CD4-positive, alpha-beta T cell treated with Interleukin-4 for 1 hour (primary cell): ENCODE data around the gene MPC1.
A peak's percentile ranks its signal among the peaks of the same experiment; 100 is the strongest.

Experiments used
- DNase-seq, 2 donors: peaks; one replicate each; pipeline ENCODE4 v3.0.0-alpha.2; 2020 to 2022

The MPC1 gene

DNA sequence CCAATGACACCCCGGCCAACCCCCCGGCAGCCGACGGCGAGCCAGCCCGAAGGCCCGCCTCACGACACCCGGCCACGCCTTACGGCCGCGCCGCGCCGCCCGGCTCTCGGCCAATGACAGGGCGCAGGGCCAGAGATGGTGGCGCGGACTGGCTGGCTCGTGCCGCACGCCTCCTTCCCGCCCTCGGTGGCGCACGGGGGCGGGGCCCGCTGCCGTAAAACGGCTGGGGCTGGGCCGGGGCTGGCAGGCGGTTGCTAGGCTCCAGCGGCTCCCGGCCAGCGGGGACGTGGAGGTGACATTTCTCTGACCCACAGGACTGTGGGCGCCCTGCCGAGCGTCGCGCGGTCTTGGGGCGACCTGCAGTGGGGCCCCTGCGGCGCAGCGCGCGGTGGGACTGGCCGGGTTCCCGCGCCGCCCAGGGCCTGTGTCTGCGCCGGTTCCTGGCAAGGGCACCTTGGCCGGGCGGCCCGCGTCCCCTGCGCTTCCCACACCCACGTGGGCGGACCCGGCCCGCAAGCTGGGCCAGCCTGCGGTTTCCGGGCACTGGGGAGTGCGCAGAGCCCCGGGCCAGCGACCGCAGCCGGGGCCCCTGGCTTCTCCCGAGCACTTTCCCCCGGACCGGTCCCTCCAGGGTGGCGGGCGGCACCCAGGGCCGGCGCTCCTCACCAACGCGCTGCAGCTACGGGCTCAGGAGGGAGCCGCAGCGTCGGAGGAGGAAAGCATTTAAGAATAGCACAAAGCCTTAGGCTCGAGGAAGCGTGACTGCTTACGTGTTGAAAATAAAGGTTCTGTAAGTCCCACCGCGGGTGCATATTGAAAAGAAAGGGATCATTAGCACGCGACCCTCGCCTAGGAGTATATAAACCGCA is at the start of gene MPC1:
Gene MPC1 (minus strand): TSS at position 8 of the 869 bp plus-strand sequence. CDS start 64 bp downstream, outside the sequence.
- DNase-seq, result peak; percentile 93 to 94

GRCh38 chr6:166430269-166430668 is 47.5 kb upstream of the MPC1 start:
- no peak for DNase-seq

- no peak for DNase-seq
Observed at GRCh38 chr6:166424431-166424830, 41.7 kb upstream of the MPC1 start.

DNA sequence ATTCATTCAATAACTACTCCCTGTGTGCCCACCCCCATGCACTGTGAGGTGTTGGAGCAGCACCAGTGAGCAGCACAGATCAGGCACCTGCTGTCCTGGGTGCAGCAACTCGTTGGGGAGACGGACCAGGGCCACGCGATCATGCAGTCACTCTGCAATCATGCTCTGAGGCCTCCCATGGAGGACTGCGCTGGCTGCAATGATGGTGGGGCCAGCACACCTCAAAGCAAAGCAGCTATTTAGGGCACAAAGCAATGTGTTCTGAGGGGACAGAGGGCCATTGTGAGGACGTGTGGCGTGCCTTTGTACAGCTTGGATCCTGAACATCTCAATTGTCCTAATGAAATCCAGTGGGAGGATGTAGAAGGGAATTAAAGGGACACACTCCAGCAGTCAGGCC is 41.0 kb upstream of the MPC1 start:
- DNase-seq, result no peak

GRCh38 chr6:166423051-166423745 is 40.5 kb upstream of the MPC1 start:
- DNase-seq, result no peak

DNA sequence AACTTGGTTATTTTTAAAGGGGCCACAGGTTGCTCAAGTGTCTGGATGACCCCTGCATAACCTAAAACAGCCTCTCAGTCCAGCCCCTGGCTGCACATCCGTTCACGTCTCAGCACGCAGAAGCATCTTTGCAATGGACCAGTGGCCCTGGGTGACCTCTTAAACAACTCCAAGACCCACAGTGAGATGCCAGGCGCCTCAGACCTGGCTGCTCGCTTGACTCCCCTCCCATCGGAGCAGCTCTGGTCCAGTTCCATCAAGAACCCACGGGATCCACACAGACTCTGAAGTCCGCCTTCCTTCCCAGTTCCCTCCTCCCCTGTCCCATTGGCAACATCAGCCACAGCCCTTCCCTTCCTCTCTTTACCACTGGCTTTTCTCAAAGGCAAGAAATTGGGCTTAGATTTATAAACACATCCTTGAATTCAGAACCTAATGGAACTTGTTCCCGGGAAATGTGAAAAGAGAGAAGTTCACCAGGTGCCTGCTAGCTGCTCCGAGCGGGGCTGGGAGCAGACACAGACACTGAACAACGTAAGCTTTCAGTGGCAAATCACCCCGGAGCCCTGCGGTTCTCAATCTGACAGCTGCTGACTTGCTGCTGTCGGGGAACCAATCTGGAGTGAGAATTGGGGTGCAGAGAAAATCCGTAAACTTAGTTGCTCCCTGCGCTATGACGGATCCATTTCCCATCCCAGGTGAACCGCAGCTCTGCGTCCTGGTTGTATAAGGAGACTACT is 39.6 kb upstream of the MPC1 start:
- DNase-seq, result no peak

DNA sequence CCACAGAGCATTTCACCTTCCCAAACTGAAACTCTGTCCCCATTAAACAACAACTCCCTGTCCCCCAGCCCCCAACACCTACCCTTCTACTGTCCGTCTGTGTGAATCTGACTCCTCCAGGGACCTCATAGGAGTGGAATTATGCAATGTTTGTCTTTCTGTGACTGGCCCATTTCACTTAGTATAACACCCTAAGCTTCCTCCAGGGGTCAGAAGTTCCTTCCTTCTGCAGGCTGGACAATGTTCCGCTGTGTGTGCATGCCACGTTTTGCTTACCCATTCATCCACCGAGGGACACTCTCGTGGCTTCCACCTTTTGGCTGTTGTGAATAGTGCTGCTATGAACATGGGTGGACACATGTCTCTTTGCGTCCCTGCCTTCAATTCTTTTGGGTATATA is 37.6 kb upstream of the MPC1 start:
- DNase-seq, result no peak

DNA sequence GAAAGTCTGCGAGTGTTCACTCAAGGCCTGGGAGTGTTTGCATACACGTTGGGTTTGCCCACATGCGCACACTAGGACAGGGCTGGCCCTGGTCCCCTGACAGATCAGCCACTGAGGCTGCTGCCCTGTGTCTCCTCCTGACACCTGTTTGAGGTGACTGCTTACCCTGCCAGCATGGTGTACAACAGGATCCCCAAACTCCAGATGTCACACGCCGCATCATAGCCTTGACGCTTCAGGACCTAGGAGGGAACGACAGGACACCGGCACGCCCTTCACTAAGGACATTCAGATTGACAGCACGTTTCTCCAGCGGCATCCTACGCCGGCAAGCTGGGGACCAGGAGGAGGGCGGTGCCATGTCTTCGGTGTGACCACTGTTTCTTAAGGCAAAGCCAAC is 37.0 kb upstream of the MPC1 start:
- no peak for DNase-seq

DNA sequence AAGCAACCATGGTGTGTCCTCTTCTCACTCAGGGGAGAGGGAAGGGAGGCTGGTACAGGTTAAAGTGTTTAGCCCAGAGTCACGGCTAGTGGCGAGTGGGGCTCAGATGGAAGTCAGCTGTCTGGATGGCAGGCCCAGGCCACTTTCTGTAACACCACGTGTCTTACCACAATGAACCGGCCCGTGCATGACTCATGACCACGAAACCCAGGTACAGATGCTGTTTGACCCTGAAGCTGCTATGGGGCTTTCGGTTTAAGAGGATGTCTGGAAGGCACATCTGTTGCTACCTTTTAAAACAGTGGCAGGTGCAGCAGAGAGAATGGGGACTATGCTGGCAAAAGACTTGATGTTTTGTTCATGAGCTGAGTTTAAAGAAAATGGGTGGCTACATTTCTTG is 36.5 kb upstream of the MPC1 start:
- peak; percentile 57 to 64 for DNase-seq

DNA sequence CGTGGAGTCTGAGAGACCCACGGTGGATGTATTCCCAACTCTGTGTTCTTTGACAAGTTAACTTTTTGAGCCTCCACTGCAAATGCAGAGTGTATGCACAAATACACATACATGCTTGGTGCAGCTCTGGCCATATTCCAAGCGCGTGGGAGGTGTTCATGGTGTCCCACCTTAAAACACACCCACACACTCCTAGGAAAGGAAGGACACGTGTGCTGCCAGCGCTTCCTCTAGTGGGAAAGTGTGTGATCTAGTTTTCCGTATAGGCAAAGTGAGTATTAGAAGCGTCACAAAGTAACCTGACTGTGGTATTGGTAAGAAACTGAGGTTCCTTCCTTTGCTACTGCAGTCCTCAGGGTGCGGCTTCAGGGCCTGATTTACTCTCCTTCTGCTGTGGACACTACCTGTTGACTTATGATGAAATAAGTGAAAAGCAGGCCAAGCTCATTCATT is 36.0 kb upstream of the MPC1 start:
- no peak for DNase-seq

- peak; percentile 50 to 79 for DNase-seq
Observed at GRCh38 chr6:166417285-166417691, 34.5 kb upstream of the MPC1 start.

DNA sequence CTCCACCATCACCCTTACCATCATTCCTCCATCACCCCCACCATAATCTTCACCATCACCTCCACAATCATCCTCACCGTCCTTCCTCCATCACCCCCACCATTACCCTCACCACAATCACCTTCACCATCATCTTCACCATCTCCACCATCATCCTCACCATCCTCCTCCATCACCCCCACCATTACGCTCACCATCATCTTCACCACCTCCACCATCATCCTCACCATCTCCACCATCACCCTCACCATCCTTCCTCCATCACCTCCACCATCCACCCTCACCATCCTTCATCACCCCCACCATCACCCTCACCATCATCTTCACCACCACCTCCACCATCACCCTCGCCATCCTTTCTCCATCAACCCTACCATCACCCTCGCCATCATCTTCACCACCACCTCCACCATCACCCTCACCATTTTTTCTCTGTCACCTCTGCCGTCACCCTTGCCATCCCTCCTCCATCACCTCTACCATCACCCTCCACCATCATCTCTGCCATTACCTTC is 33.1 kb upstream of the MPC1 start:
- no peak for DNase-seq

- DNase-seq, result peak; percentile 21 to 50
Observed at GRCh38 chr6:166415306-166415705, 32.6 kb upstream of the MPC1 start.

DNA sequence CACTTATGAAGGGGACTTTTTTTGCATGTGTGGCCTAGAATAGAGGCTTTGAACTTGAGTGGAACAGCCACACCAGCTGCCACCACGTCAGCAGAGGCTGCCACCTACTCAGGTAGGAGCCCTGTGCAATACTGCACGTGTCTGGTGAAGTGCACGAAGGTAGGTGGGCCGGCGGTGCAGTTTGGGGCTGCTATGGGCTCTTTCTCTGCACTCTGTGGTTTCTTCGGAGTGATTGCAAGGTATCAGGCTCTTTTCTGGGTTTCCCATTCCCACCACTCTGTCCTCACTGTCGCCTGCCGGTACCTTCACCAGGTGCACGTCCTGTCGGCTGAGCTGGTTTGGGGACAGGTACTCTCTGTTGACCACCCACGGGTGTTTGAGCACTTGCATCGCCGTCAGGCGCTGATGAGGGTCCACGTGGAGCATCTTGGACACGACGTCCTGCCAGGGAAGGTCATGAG is 30.8 kb upstream of the MPC1 start:
- no peak for DNase-seq

DNA sequence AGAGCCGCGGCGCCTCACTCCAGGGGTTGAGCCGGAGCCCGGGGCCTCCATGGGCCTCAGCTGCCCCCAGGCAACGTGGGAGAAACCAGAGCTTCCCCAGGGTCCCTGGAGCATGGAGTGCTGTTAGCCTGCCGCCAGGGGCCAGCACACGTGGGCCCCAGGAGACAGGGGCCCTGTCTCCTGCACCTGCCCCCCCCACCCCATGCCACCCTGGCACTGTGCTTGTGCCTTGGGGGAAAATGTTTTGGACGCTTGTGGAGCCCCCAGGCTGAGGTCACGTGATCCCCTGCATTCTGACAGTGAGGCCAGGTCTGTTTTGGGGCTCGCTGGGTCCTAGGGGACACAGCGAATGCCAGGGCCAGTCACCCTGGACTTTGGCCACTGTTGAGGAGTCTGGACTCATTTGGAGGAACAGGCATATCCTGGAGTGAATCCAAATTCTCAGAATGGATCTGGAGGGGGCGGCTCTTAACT is 30.2 kb upstream of the MPC1 start:
- DNase-seq, result no peak

DNA sequence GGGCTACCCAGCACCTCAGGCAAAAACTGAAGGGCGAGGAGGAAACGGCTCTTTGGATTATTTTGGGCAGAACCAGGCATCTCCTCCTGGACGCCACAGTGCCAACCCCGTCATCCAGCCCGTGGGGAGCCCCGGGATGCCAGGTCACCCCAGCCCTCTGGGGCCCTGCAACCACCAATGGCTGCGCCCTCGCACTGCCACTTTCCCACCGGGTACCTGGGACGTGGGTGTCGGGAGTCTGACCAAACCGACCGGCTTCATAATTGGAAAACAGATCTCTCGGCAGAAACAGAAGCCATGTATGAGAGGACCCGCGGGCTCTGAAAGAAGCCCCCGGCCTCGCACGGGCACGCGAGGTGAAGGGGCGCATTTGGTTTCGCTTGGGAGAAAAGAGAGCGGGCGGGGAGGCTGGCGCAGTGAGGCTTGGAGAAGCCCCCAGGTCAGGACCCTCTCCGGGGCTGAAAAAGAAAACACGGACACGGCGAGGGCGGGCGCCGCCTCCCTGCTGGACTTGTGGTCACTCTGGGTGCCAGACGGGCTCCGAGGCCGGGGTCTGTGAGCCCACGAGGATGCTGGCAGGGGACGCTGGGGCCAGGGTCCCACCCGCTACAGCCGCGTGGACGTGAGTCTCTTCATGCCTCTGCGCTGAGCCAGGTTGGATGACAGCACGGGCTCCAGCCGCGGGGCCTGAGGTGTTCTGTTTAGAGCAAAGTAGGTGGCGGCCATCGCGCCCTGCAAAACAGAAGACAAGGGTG is 29.6 kb upstream of the MPC1 start:
- no peak for DNase-seq

- peak; percentile 27 to 48 for DNase-seq
Observed at GRCh38 chr6:166411721-166412151, 29.0 kb upstream of the MPC1 start.

GRCh38 chr6:166411271-166411670 is 28.5 kb upstream of the MPC1 start:
- DNase-seq, result no peak

DNA sequence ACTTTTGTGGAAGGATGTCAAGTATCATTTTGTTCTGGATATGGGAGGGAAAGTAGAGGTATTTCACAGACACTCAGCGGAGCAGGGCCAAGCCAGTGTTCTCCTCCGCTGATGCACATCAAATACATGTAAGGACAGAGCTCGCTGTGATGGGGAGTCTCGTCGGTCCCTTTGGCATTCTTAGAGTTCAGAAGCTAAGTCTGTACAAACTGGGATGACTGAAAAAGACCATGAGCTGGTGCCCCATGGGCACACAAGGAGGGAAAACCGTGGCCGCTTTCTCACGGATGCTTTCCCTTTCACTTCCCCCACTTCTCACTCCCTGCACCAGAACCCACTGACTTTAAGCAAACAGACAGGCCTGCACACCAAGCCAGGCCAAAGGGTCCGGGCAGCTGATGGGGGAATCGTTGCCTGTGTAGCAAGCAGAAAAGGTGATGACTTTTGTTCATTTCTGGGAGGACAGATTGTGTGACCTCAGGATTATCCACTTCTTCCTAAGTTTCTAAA is 27.7 kb upstream of the MPC1 start:
- no peak for DNase-seq

GRCh38 chr6:166408936-166409755 is 26.4 kb upstream of the MPC1 start:
- no peak for DNase-seq

DNA sequence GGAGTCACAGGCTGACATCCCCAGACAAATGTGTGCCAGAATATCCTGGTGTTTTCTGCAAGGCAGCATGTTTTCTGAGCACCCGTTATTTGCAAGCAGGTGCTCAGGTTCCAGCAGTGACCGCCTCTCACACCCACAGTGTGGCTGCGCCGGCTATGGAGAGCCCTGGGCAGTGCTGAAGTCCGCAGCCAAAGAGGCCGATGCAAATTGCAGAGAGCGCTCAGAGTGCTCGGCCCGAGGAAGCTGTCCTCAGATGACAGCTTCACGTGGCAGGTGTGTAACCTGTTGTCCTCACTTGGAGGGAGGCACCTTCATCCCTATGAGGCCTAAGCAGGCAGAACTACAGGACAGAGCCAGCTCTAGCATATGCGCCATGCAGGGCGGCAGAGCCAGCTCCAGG is 23.5 kb upstream of the MPC1 start:
- no peak for DNase-seq
